HCT116 (cell line): ENCODE results near the gene AUTS2. TPM values are rescaled to one million over a fixed set of nuclear protein-coding genes. Genes with fewer than 3 reads are reported as not detected.

Experiments
- ATAC-seq: fragments of 200-7000 bp; cut with Tn5 transposase; 2 replicates; pipeline ENCODE4 v1.9.1; 2020; ENCODE audit warnings: mild to moderate bottlenecking, moderate library complexity
- BruUV-seq: library from RNA; stranded (reverse); fragments of 400-500 nt; replicated peaks from 2 replicates; lab custom pipeline; 2021; lab: Mats Ljungman, UMichigan
- CTCF ChIA-PET: fragments of 300-600 bp; sonication (Branson Sonifier 250); formaldehyde crosslinking; loops from one replicate; lab custom pipeline; 2021; ENCODE audit warnings: antibody characterized with exemption; lab: Charles Lee
- POLR2A ChIA-PET: fragments of 300-600, 350-600 bp; sonication (Branson Sonifier 250); formaldehyde crosslinking; loops from one replicate; lab custom pipeline; 2021; ENCODE audit warnings: antibody characterized with exemption; lab: Charles Lee
- RAD21 ChIA-PET, 2 experiments: fragments of 300-600 bp; sonication (Branson Sonifier 250); formaldehyde crosslinking; loops; one replicate each; lab custom pipeline; 2023; ENCODE audit warnings: low total read pairs in 2 of 2; ENCODE audit not compliant: uncharacterized antibody in 2 of 2, unreplicated experiment in 2 of 2, low non-redundant PET in 1 of 2; lab: Charles Lee
- DNase-seq: peaks from one replicate; pipeline ENCODE4 v3.0.0-alpha.2; 2010; ENCODE audit warnings: low read depth, low spot score
- H2AFZ ChIP-seq: fragments of 200-600 bp; shearing (Covaris generic), sonication (generic); 2 replicates; pipeline ENCODE4 v1.6.1; 2017; ENCODE audit warnings: low read depth, mixed run types, mixed read lengths, antibody characterized with exemption, low read length; ENCODE audit not compliant: poor library complexity, severe bottlenecking
- H3K27ac ChIP-seq: 2 replicates; pipeline ENCODE4 v1.5.1; 2012; ENCODE audit warnings: low read depth, low read length
- H3K27me3 ChIP-seq: fragments of 200-600 bp; sonication (generic); 2 replicates; pipeline ENCODE4 v1.6.1; 2016; ENCODE audit warnings: mixed run types, low read length, mixed read lengths; ENCODE audit not compliant: insufficient read depth
- H3K36me3 ChIP-seq, 2 experiments: fragments of 200-500 bp in 1 of 2; fragments of 200-600 bp in 1 of 2; sonication (Bioruptor generic) in 1 of 2; sonication (generic) in 1 of 2; 2 replicates each; pipeline versions ENCODE4 v1.5.1 to v1.6.1; 2014 to 2016; ENCODE audit warnings: low read length in 2 of 2, inconsistent platforms in 1 of 2, mixed read lengths in 1 of 2, mixed run types in 1 of 2; ENCODE audit not compliant: insufficient read depth in 2 of 2, control insufficient read depth in 1 of 2
- H3K4me1 ChIP-seq, 2 experiments: fragments of 200-600 bp in 1 of 2; sonication (generic) in 1 of 2; 2 replicates each; pipeline versions ENCODE4 v1.5.1 to v1.6.1; 2012 to 2017; ENCODE audit warnings: low read length in 2 of 2, inconsistent platforms in 1 of 2, mild to moderate bottlenecking in 1 of 2, mixed read lengths in 1 of 2, mixed run types in 1 of 2, moderate library complexity in 1 of 2; ENCODE audit not compliant: insufficient read depth in 2 of 2, control insufficient read depth in 1 of 2
- H3K4me2 ChIP-seq: fragments of 200-600 bp; sonication (generic); 2 replicates; pipeline ENCODE4 v1.6.1; 2017; ENCODE audit warnings: mixed run types, low read length, mixed read lengths
- H3K4me3 ChIP-seq, 2 experiments: fragments of 200-600 bp in 1 of 2; sonication (generic) in 1 of 2; replicated peaks in 1 of 2; 2 replicates each; pipeline ENCODE4 v1.5.1; 2011 to 2016; ENCODE audit warnings: low read length in 2 of 2, control low read depth in 1 of 2, low read depth in 1 of 2, mild to moderate bottlenecking in 1 of 2, mixed read lengths in 1 of 2, mixed run types in 1 of 2
- H3K79me2 ChIP-seq: fragments of 200-600 bp; sonication (generic); 2 replicates; pipeline ENCODE4 v1.6.1; 2017; ENCODE audit warnings: mild to moderate bottlenecking, mixed run types, low read length, moderate library complexity, mixed read lengths; ENCODE audit not compliant: insufficient read depth
- H3K9ac ChIP-seq: fragments of 200-600 bp; sonication (generic); 2 replicates; pipeline ENCODE4 v1.6.1; 2016; ENCODE audit warnings: low read length, mixed read lengths
- H3K9me2 ChIP-seq: fragments of 200-600 bp; sonication (generic), shearing (Covaris generic); 2 replicates; pipeline ENCODE4 v1.6.1; 2017; ENCODE audit warnings: mixed run types, mild to moderate bottlenecking, moderate library complexity; ENCODE audit not compliant: insufficient read depth
- H3K9me3 ChIP-seq, 2 experiments: fragments of 200-500 bp in 1 of 2; fragments of 200-600 bp in 1 of 2; sonication (Bioruptor generic) in 1 of 2; sonication (generic) in 1 of 2; 2 replicates each; pipeline ENCODE4 v1.6.1; 2014 to 2017; ENCODE audit warnings: low read length in 2 of 2, mixed read lengths in 2 of 2, inconsistent platforms in 1 of 2, low read depth in 1 of 2, mild to moderate bottlenecking in 1 of 2, mixed run types in 1 of 2, moderate library complexity in 1 of 2; ENCODE audit not compliant: control insufficient read depth in 1 of 2, insufficient read depth in 1 of 2
- H4K20me1 ChIP-seq: fragments of 200-600 bp; sonication (generic), shearing (Covaris generic); 2 replicates; pipeline ENCODE4 v1.6.1; 2017; ENCODE audit warnings: mixed run types, mild to moderate bottlenecking, moderate library complexity; ENCODE audit not compliant: insufficient read depth
- CBX3 ChIP-seq: IDR thresholded peaks from 2 replicates; pipeline ENCODE4 v1.6.1; 2012; ENCODE audit warnings: low read depth
- EGR1 ChIP-seq: IDR thresholded peaks from 2 replicates; pipeline ENCODE4 v1.6.1; 2012; ENCODE audit warnings: low read depth
- EZH2phosphoT487 ChIP-seq: fragments of 200-600 bp; IDR thresholded peaks from 2 replicates; pipeline ENCODE4 v1.6.1; 2018; ENCODE audit warnings: antibody characterized with exemption, borderline replicate concordance
- JUND ChIP-seq: IDR thresholded peaks from 2 replicates; pipeline ENCODE4 v1.6.1; 2012
- POLR2A ChIP-seq: IDR thresholded peaks from 2 replicates; pipeline ENCODE4 v1.7.0; 2011; ENCODE audit warnings: borderline replicate concordance; ENCODE audit not compliant: insufficient read depth, insufficient read length; ENCODE audit errors: extremely low read depth
- POLR2AphosphoS5 ChIP-seq: IDR thresholded peaks from 2 replicates; pipeline ENCODE4 v1.6.1; 2011; ENCODE audit warnings: mild to moderate bottlenecking, low read depth, low read length, moderate library complexity
- RAD21 ChIP-seq: IDR thresholded peaks from 2 replicates; pipeline ENCODE4 v1.6.1; 2012; ENCODE audit warnings: low read depth, mild to moderate bottlenecking
- SP1 ChIP-seq: IDR thresholded peaks from 2 replicates; pipeline ENCODE4 v1.6.1; 2012; ENCODE audit warnings: low read depth
- TCF7L2 ChIP-seq: IDR thresholded peaks from 2 replicates; pipeline ENCODE4 v1.7.0; 2011; ENCODE audit warnings: borderline replicate concordance, inconsistent platforms; ENCODE audit not compliant: insufficient read depth, insufficient read length; ENCODE audit errors: extremely low read depth
- YY1 ChIP-seq: IDR thresholded peaks from 2 replicates; pipeline ENCODE4 v1.6.1; 2011; ENCODE audit warnings: low read length, low read depth, moderate library complexity, mild to moderate bottlenecking; ENCODE audit not compliant: insufficient replicate concordance; ENCODE audit errors: extremely low read depth
- ZFX ChIP-seq: fragments of 450-650 bp; IDR thresholded peaks from 2 replicates; pipeline ENCODE4 v1.6.1; 2017
- ZNF274 ChIP-seq: fragments of 200-500 bp; sonication (Bioruptor generic); IDR thresholded peaks from 2 replicates; pipeline ENCODE4 v1.6.1; 2014; ENCODE audit warnings: mild to moderate bottlenecking, low read depth, low read length, inconsistent platforms
- intact Hi-C: fragments of 100-400 bp; cut with micrococcal nuclease; formaldehyde crosslinking; loops from 2 replicates; pipeline ENCODE4 v1.10.0; 2022
- total RNA-seq: library from RNA; stranded (reverse); gene quantifications from one replicate; pipeline ENCODE4 v1.2.1, GENCODE V29; 2021; ENCODE audit not compliant: unreplicated experiment
- TF ChIP-seq, protein P1 (sequence below): IDR thresholded peaks from 2 replicates; pipeline ENCODE4 v1.6.1; 2012
- TF ChIP-seq, protein P2 (sequence below): IDR thresholded peaks from 2 replicates; pipeline ENCODE4 v1.6.1; 2012

AUTS2 gene
- total RNA-seq, 1 experiment from 2014 or later, result 0.93 TPM

- Histone ChIP-seq H3K36me3 (no peaks in the 10 kb centered on the region), H2AFZ (no peak overlapping the region), H3K79me2 (no peaks in the 10 kb centered on the region), H3K4me3 (no peak overlapping the region), H3K4me2 (no peak overlapping the region), H3K27me3 (no peaks in the 10 kb centered on the region), H3K4me1 (no peaks in the 10 kb centered on the region)
- no TSS peak for BruUV-seq
- intact Hi-C loops, result no loop called here
- TF ChIP-seq SP1 (no peak), ZFX (no peak), TCF7L2 (no peak)
- TF ChIP-seq, all 23 proteins: peak for 0
- H3K9me2 ChIP-seq, result no peaks in the 10 kb centered on the region
- no peak overlapping the region for H3K27ac ChIP-seq
- peaks cover 12 to 17% of the 10 kb centered on the region in 2 experiments; a peak in 2 of 4 replicates for H3K9me3 ChIP-seq
- POLR2A ChIA-PET, result no interaction called here
- ATAC-seq, result no peak
- CTCF ChIA-PET, result no interaction called here
- no peak overlapping the region for H3K9ac ChIP-seq
- RAD21 ChIA-PET, result no interaction called here
- no peak for DNase-seq
- H4K20me1 ChIP-seq, result no peaks in the 10 kb centered on the region
Observed at GRCh38 chr7:69765879-69766278, 167.6 kb downstream of the AUTS2 start.

DNA sequence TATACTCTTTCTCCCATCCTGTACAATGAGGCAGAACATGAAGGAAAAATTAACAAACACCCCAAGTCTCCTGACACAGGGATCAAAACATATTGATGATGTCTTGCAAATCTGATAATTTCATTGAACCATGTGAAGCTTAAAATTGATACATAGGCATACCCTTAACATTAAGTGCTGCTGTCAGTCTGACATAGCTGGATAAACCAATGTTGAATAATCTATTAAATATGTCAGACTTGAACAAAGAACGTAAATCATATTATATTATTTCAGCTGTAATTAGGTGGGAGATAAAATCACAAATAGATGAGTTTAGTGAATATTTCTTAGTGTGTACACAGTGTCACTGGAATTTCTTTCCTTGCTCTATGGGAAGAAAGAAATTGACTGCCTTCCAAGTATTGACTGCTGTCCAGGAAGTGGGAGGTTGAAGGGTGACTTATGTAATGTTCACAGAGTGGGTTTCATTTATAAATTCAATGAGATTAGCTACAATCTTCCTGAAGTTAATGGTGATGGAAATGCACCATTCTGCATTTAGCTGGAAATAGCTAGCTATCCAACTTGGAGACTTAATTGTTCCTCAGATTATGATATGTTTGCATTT lies 170.8 kb downstream of the AUTS2 start:
- DNase-seq (no peak), ATAC-seq (no peak)
- Histone ChIP-seq H3K27ac (no peak overlapping the region), H3K4me3 (no peak overlapping the region), H3K27me3 (no peaks in the 10 kb centered on the region), H3K36me3 (no peaks in the 10 kb centered on the region), H2AFZ (no peak overlapping the region), H3K9me3 (peaks cover 17 to 21% of the 10 kb centered on the region in 2 experiments; a peak in 2 of 4 replicates), H4K20me1 (no peaks in the 10 kb centered on the region), H3K79me2 (no peaks in the 10 kb centered on the region), H3K4me1 (no peaks in the 10 kb centered on the region), H3K9me2 (no peaks in the 10 kb centered on the region), H3K9ac (no peak overlapping the region), H3K4me2 (no peak overlapping the region)
- no TSS peak for BruUV-seq
- RAD21 ChIA-PET, result no interaction called here
- POLR2A ChIA-PET, result no interaction called here
- intact Hi-C loops, result no loop called here
- CTCF ChIA-PET, result no interaction called here
- TF ChIP-seq EZH2phosphoT487 (no peak), YY1 (no peak), CBX3 (no peak), RAD21 (no peak), EGR1 (no peak), ZNF274 (no peak), JUND (no peak), POLR2A (no peak), SP1 (no peak), ZFX (no peak), POLR2AphosphoS5 (no peak)
- TF ChIP-seq, protein P1, sequence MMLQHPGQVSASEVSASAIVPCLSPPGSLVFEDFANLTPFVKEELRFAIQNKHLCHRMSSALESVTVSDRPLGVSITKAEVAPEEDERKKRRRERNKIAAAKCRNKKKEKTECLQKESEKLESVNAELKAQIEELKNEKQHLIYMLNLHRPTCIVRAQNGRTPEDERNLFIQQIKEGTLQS, result no peak
- TF ChIP-seq, protein P2, sequence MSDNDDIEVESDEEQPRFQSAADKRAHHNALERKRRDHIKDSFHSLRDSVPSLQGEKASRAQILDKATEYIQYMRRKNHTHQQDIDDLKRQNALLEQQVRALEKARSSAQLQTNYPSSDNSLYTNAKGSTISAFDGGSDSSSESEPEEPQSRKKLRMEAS, result no peak
